NCI-H524 treated with DMSO at 0.1 percent for 48 hours (cell line): Measurements from ENCODE around the gene KRTAP10-1.

ENCODE experiments used
- DNase-seq: peaks from one replicate; lab custom pipeline; 2025; lab: John Stamatoyannopoulos, UW

The KRTAP10-1 gene

GRCh38 chr21:44500111-44500510 is 39.9 kb downstream of the KRTAP10-1 start:
- DNase-seq = no peak

GRCh38 chr21:44499631-44500030 is 40.4 kb downstream of the KRTAP10-1 start:
- DNase-seq = no peak

GRCh38 chr21:44499211-44499560 is 40.8 kb downstream of the KRTAP10-1 start:
- DNase-seq = no peak

- no peak for DNase-seq
Measured at GRCh38 chr21:44498280-44499210, 41.5 kb downstream of the KRTAP10-1 start.

- DNase-seq = no peak
Measured at GRCh38 chr21:44497703-44498126, 42.3 kb downstream of the KRTAP10-1 start.

- DNase-seq = no peak
Measured at GRCh38 chr21:44496564-44497550, 43.1 kb downstream of the KRTAP10-1 start.

- no peak for DNase-seq
Measured at GRCh38 chr21:44495611-44496563, 44.1 kb downstream of the KRTAP10-1 start.

- no peak for DNase-seq
Measured at GRCh38 chr21:44494956-44495355, 45.0 kb downstream of the KRTAP10-1 start.

- DNase-seq = no peak
Measured at GRCh38 chr21:44494418-44494817, 45.6 kb downstream of the KRTAP10-1 start.

- DNase-seq = no peak
Measured at GRCh38 chr21:44492567-44493385, 47.2 kb downstream of the KRTAP10-1 start.

GRCh38 chr21:44490816-44491215 is 49.2 kb downstream of the KRTAP10-1 start:
- no peak for DNase-seq

- no peak for DNase-seq
Measured at GRCh38 chr21:44490405-44490804, 49.6 kb downstream of the KRTAP10-1 start.

GRCh38 chr21:44489962-44490361 is 50.0 kb downstream of the KRTAP10-1 start:
- DNase-seq = no peak
